HepG2 (cell line): ENCODE measurements around the gene TLK2.
"Not testable (repeated sequence)": the region's sequence is repeated elsewhere in the genome, so short reads cannot be mapped to it uniquely, and the experiment has no call there.

ENCODE experiments used
- FLYWCH1 ChIP-seq: sonication (generic); formaldehyde crosslinking; IDR thresholded peaks from 2 replicates; pipeline ENCODE4 v1.8.1; 2023; ENCODE audit warnings: mild to moderate bottlenecking, missing genetic modification reagents
- POLR2AphosphoS5 ChIP-seq: IDR thresholded peaks from 2 replicates; pipeline ENCODE4 v1.6.1; 2012; ENCODE audit warnings: low read depth, low read length
- SMC3 ChIP-seq: IDR thresholded peaks from 2 replicates; pipeline ENCODE4 v1.6.1; 2011; ENCODE audit warnings: low read length, improper control_type of control experiment

GRCh38 chr17:62494073-62494472, 15.4 kb downstream of the TLK2 start:
- TF ChIP-seq SMC3; POLR2AphosphoS5; FLYWCH1 (CRISPR knock-in tag): not testable (repeated sequence)
